Measurements from ENCODE around the gene MACIR.

MACIR gene

GRCh38 chr5:103224118-103224893 is 34.3 kb upstream of the MACIR start:
- no peaks in the 10 kb centered on the region for H3K9me3 ChIP-seq (ENCODE audit: control insufficient read depth, low read depth, low read length)
- peak overlapping the region; percentile 16 for H3K4me3 ChIP-seq (ENCODE audit: low read length)
- H3K27me3 ChIP-seq (ENCODE audit: control insufficient read depth, insufficient read depth, low read length), result no peaks in the 10 kb centered on the region
- H3K4me1 ChIP-seq (ENCODE audit: control insufficient read depth, low read depth, low read length), result no peaks in the 10 kb centered on the region
- H3K27ac ChIP-seq (ENCODE audit: low read length), result no peak overlapping the region
- no peaks in the 10 kb centered on the region for H3K36me3 ChIP-seq (ENCODE audit: control insufficient read depth, low read depth, low read length)
- no peak overlapping the region for H3K9ac ChIP-seq (ENCODE audit: low read length)

GRCh38 chr5:103224894-103225246 is 33.7 kb upstream of the MACIR start:
- Histone ChIP-seq H3K9ac (ENCODE audit: low read length) (no peak overlapping the region), H3K27me3 (ENCODE audit: control insufficient read depth, insufficient read depth, low read length) (no peaks in the 10 kb centered on the region), H3K4me3 (ENCODE audit: low read length) (no peak overlapping the region), H3K4me1 (ENCODE audit: control insufficient read depth, low read depth, low read length) (no peaks in the 10 kb centered on the region), H3K36me3 (ENCODE audit: control insufficient read depth, low read depth, low read length) (no peaks in the 10 kb centered on the region), H3K27ac (ENCODE audit: low read length) (no peak overlapping the region), H3K9me3 (ENCODE audit: control insufficient read depth, low read depth, low read length) (no peaks in the 10 kb centered on the region)

GRCh38 chr5:103228061-103228460 is 30.5 kb upstream of the MACIR start:
- H3K4me1 ChIP-seq (ENCODE audit: control insufficient read depth, low read depth, low read length), result no peaks in the 10 kb centered on the region
- H3K4me3 ChIP-seq (ENCODE audit: low read length), result no peak overlapping the region
- H3K9me3 ChIP-seq (ENCODE audit: control insufficient read depth, low read depth, low read length), result no peaks in the 10 kb centered on the region
- no peaks in the 10 kb centered on the region for H3K36me3 ChIP-seq (ENCODE audit: control insufficient read depth, low read depth, low read length)
- no peak overlapping the region for H3K9ac ChIP-seq (ENCODE audit: low read length)
- H3K27me3 ChIP-seq (ENCODE audit: control insufficient read depth, insufficient read depth, low read length), result no peaks in the 10 kb centered on the region
- H3K27ac ChIP-seq (ENCODE audit: low read length), result no peak overlapping the region

GRCh38 chr5:103228588-103228987 is 30.0 kb upstream of the MACIR start:
- H3K9ac ChIP-seq (ENCODE audit: low read length), result no peak overlapping the region
- no peaks in the 10 kb centered on the region for H3K27me3 ChIP-seq (ENCODE audit: control insufficient read depth, insufficient read depth, low read length)
- no peaks in the 10 kb centered on the region for H3K4me1 ChIP-seq (ENCODE audit: control insufficient read depth, low read depth, low read length)
- H3K4me3 ChIP-seq (ENCODE audit: low read length), result no peak overlapping the region
- H3K36me3 ChIP-seq (ENCODE audit: control insufficient read depth, low read depth, low read length), result no peaks in the 10 kb centered on the region
- no peaks in the 10 kb centered on the region for H3K9me3 ChIP-seq (ENCODE audit: control insufficient read depth, low read depth, low read length)
- no peak overlapping the region for H3K27ac ChIP-seq (ENCODE audit: low read length)

- no peaks in the 10 kb centered on the region for H3K27me3 ChIP-seq (ENCODE audit: control insufficient read depth, insufficient read depth, low read length)
- no peak overlapping the region for H3K9ac ChIP-seq (ENCODE audit: low read length)
- H3K4me3 ChIP-seq (ENCODE audit: low read length), result no peak overlapping the region
- no peak overlapping the region for H3K27ac ChIP-seq (ENCODE audit: low read length)
- H3K36me3 ChIP-seq (ENCODE audit: control insufficient read depth, low read depth, low read length), result no peaks in the 10 kb centered on the region
- H3K4me1 ChIP-seq (ENCODE audit: control insufficient read depth, low read depth, low read length), result no peaks in the 10 kb centered on the region
- no peaks in the 10 kb centered on the region for H3K9me3 ChIP-seq (ENCODE audit: control insufficient read depth, low read depth, low read length)
Measured at GRCh38 chr5:103232393-103232999, 26.1 kb upstream of the MACIR start.

- Histone ChIP-seq H3K9ac (ENCODE audit: low read length) (no peak overlapping the region), H3K36me3 (ENCODE audit: control insufficient read depth, low read depth, low read length) (no peaks in the 10 kb centered on the region)
Measured at GRCh38 chr5:103234239-103234975, 24.2 kb upstream of the MACIR start.

GRCh38 chr5:103235891-103236290 is 22.7 kb upstream of the MACIR start:
- Histone ChIP-seq H3K36me3 (ENCODE audit: control insufficient read depth, low read depth, low read length) (no peaks in the 10 kb centered on the region), H3K9me3 (ENCODE audit: control insufficient read depth, low read depth, low read length) (peaks cover 6% of the 10 kb centered on the region), H3K4me3 (ENCODE audit: low read length) (no peak overlapping the region), H3K4me1 (ENCODE audit: control insufficient read depth, low read depth, low read length) (no peaks in the 10 kb centered on the region), H3K27me3 (ENCODE audit: control insufficient read depth, insufficient read depth, low read length) (no peaks in the 10 kb centered on the region), H3K27ac (ENCODE audit: low read length) (no peak overlapping the region), H3K9ac (ENCODE audit: low read length) (no peak overlapping the region)

More at GRCh38 chr5:103234239-103234975, 24.2 kb upstream of the MACIR start:
- H3K27me3 ChIP-seq (ENCODE audit: control insufficient read depth, insufficient read depth, low read length), result no peaks in the 10 kb centered on the region
- no peaks in the 10 kb centered on the region for H3K4me1 ChIP-seq (ENCODE audit: control insufficient read depth, low read depth, low read length)
- no peak overlapping the region for H3K4me3 ChIP-seq (ENCODE audit: low read length)
- H3K27ac ChIP-seq (ENCODE audit: low read length), result no peak overlapping the region
- H3K9me3 ChIP-seq (ENCODE audit: control insufficient read depth, low read depth, low read length), result no peaks in the 10 kb centered on the region

- Histone ChIP-seq H3K27ac (ENCODE audit: low read length) (no peak overlapping the region), H3K9me3 (ENCODE audit: control insufficient read depth, low read depth, low read length) (peaks cover 6% of the 10 kb centered on the region), H3K36me3 (ENCODE audit: control insufficient read depth, low read depth, low read length) (no peaks in the 10 kb centered on the region), H3K4me3 (ENCODE audit: low read length) (no peak overlapping the region), H3K9ac (ENCODE audit: low read length) (no peak overlapping the region), H3K27me3 (ENCODE audit: control insufficient read depth, insufficient read depth, low read length) (no peaks in the 10 kb centered on the region), H3K4me1 (ENCODE audit: control insufficient read depth, low read depth, low read length) (no peaks in the 10 kb centered on the region)
Measured at GRCh38 chr5:103237778-103238177, 20.8 kb upstream of the MACIR start.

- Histone ChIP-seq H3K27ac (ENCODE audit: low read length) (no peak overlapping the region), H3K4me1 (ENCODE audit: control insufficient read depth, low read depth, low read length) (no peaks in the 10 kb centered on the region), H3K27me3 (ENCODE audit: control insufficient read depth, insufficient read depth, low read length) (no peaks in the 10 kb centered on the region), H3K9ac (ENCODE audit: low read length) (no peak overlapping the region), H3K36me3 (ENCODE audit: control insufficient read depth, low read depth, low read length) (no peaks in the 10 kb centered on the region), H3K9me3 (ENCODE audit: control insufficient read depth, low read depth, low read length) (peaks cover 6% of the 10 kb centered on the region), H3K4me3 (ENCODE audit: low read length) (no peak overlapping the region)
Measured at GRCh38 chr5:103243665-103244064, 14.9 kb upstream of the MACIR start.

GRCh38 chr5:103244398-103244797 is 14.2 kb upstream of the MACIR start:
- Histone ChIP-seq H3K4me1 (ENCODE audit: control insufficient read depth, low read depth, low read length) (no peaks in the 10 kb centered on the region), H3K9me3 (ENCODE audit: control insufficient read depth, low read depth, low read length) (peaks cover 6% of the 10 kb centered on the region), H3K27ac (ENCODE audit: low read length) (no peak overlapping the region)

GRCh38 chr5:103245761-103246160 is 12.8 kb upstream of the MACIR start:
- Histone ChIP-seq H3K4me1 (ENCODE audit: control insufficient read depth, low read depth, low read length) (no peaks in the 10 kb centered on the region), H3K9me3 (ENCODE audit: control insufficient read depth, low read depth, low read length) (no peaks in the 10 kb centered on the region), H3K9ac (ENCODE audit: low read length) (no peak overlapping the region), H3K4me3 (ENCODE audit: low read length) (no peak overlapping the region), H3K36me3 (ENCODE audit: control insufficient read depth, low read depth, low read length) (no peaks in the 10 kb centered on the region), H3K27me3 (ENCODE audit: control insufficient read depth, insufficient read depth, low read length) (no peaks in the 10 kb centered on the region), H3K27ac (ENCODE audit: low read length) (no peak overlapping the region)

More at GRCh38 chr5:103244398-103244797, 14.2 kb upstream of the MACIR start:
- Histone ChIP-seq H3K27me3 (ENCODE audit: control insufficient read depth, insufficient read depth, low read length) (no peaks in the 10 kb centered on the region), H3K4me3 (ENCODE audit: low read length) (no peak overlapping the region), H3K9ac (ENCODE audit: low read length) (no peak overlapping the region), H3K36me3 (ENCODE audit: control insufficient read depth, low read depth, low read length) (no peaks in the 10 kb centered on the region)
